Measurements from ENCODE around the gene HINT3.

Gene HINT3

DNA sequence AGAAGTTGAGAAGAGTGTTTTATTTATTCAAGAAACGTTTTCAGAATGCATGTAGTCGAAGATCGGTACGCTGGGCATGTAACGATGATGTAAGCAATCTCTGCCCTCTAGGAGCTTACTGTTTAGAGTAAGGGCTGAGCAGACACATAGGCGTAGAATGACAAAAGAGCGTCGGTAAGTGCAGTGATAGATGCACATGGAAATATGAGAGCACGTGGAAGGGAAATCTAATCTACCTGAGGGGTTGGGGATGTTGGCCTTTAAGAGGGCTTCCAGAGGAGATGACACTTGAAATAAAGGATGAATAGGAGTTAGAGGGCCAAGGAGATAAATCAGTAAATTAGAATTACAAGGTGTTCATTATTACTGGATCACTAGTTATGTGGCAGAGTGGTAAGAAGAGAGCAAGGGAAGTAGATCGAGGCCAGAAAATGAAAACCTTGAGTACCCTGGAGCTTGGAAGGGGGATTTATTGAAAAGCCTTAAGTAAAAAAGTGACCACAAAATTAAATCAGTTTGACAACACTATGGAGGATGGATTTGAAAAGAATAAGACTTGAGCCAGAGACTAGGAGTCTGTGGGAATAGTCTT lies 30.6 kb downstream of the HINT3 start:
- H2BK15ac ChIP-seq (replicated peaks; ENCODE audit: low read depth), result no peak overlapping the region
- peaks cover 46% of the 10 kb centered on the region for H3K79me2 ChIP-seq (ENCODE audit: control insufficient read depth, insufficient read depth, low read length)
- no peak overlapping the region for H4K8ac ChIP-seq (ENCODE audit: low read depth, low read length)
- no peak overlapping the region for H3K27ac ChIP-seq (ENCODE audit: low read depth, low read length)
- H3K27me3 ChIP-seq (ENCODE audit: insufficient read depth, low read length, poor library complexity), result no peaks in the 10 kb centered on the region
- H3K36me3 ChIP-seq (ENCODE audit: control insufficient read depth, insufficient read depth, low read length), result no peaks in the 10 kb centered on the region
- peak; percentile 57 for DNase-seq
- H3K4me3 ChIP-seq (ENCODE audit: low read length), result peak overlapping the region; percentile 94
- H4K5ac ChIP-seq (ENCODE audit: low read length), result no peak overlapping the region
- no peak overlapping the region for H3K18ac ChIP-seq (ENCODE audit: low read length)
- H3K4me2 ChIP-seq (ENCODE audit: low read length), result peak overlapping the region; percentile 85
- no CpG with 5 or more reads among the region's 10 CpGs for WGBS (ENCODE audit: extremely low coverage, insufficient coverage, low lambda C conversion rate)
- peak overlapping the region; percentile 96 for H3K9ac ChIP-seq (ENCODE audit: low read length)
- no peak overlapping the region for H2BK120ac ChIP-seq (ENCODE audit: low read depth, low read length)
- no peak overlapping the region for H3K23ac ChIP-seq (ENCODE audit: low read length)
- H2AK5ac ChIP-seq (ENCODE audit: low read length), result no peak overlapping the region
- H3K56ac ChIP-seq (ENCODE audit: low read length), result peak overlapping the region; percentile 99
- peaks cover 13% of the 10 kb centered on the region for H3K4me1 ChIP-seq (ENCODE audit: control insufficient read depth, low read depth, low read length)
- peaks cover 16% of the 10 kb centered on the region for H3K79me1 ChIP-seq (ENCODE audit: low read length)
- peak overlapping the region; percentile 19 for H2BK5ac ChIP-seq (ENCODE audit: low read length)
- H3K4ac ChIP-seq (ENCODE audit: low read depth, low read length), result no peak overlapping the region

GRCh38 chr6:125988280-125988679 lies 31.7 kb downstream of the HINT3 start:
- Histone ChIP-seq H3K4me2 (ENCODE audit: low read length) (no peak overlapping the region), H3K9ac (ENCODE audit: low read length) (no peak overlapping the region), H3K4me3 (ENCODE audit: low read length) (no peak overlapping the region)

DNA sequence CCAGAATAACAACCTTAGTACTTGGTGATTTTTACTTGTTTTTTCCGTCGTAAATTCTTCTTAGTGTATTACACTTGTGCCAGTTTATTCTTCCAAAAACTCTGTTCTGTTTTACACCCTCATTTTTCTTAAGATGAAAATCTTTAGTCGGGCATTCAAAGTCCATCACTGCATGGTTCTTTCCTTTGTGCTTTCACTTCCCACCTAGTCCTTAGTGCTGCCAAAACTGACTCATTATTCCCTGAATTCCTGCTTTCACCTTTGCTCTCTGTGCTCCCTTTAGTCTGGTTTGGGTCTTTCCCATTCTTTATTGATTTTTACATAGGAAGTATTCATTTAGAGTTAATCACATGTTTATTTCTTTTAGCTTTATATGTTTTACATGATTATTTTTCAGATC lies 33.1 kb downstream of the HINT3 start:
- WGBS (ENCODE audit: extremely low coverage, insufficient coverage, low lambda C conversion rate), result no CpG with 5 or more reads among the region's 3 CpGs
- Histone ChIP-seq H2AK5ac (ENCODE audit: low read length) (no peak overlapping the region), H3K4me1 (ENCODE audit: control insufficient read depth, low read depth, low read length) (peaks cover 13% of the 10 kb centered on the region)

More at GRCh38 chr6:125988280-125988679, 31.7 kb downstream of the HINT3 start:
- Histone ChIP-seq H4K5ac (ENCODE audit: low read length) (no peak overlapping the region), H3K79me2 (ENCODE audit: control insufficient read depth, insufficient read depth, low read length) (peaks cover 52% of the 10 kb centered on the region), H3K27ac (ENCODE audit: low read depth, low read length) (no peak overlapping the region), H2BK5ac (ENCODE audit: low read length) (no peak overlapping the region), H2AK5ac (ENCODE audit: low read length) (peak overlapping the region; percentile 23), H4K8ac (ENCODE audit: low read depth, low read length) (no peak overlapping the region), H3K4me1 (ENCODE audit: control insufficient read depth, low read depth, low read length) (peaks cover 13% of the 10 kb centered on the region), H2BK15ac (replicated peaks; ENCODE audit: low read depth) (no peak overlapping the region), H3K23ac (ENCODE audit: low read length) (peak overlapping the region; percentile 6), H2BK120ac (ENCODE audit: low read depth, low read length) (no peak overlapping the region), H3K4ac (ENCODE audit: low read depth, low read length) (no peak overlapping the region), H3K79me1 (ENCODE audit: low read length) (peaks cover 16% of the 10 kb centered on the region), H3K56ac (ENCODE audit: low read length) (no peak overlapping the region), H3K18ac (ENCODE audit: low read length) (no peak overlapping the region), H3K36me3 (ENCODE audit: control insufficient read depth, insufficient read depth, low read length) (no peaks in the 10 kb centered on the region), H3K27me3 (ENCODE audit: insufficient read depth, low read length, poor library complexity) (no peaks in the 10 kb centered on the region)
- no peak for DNase-seq

GRCh38 chr6:125991653-125992052 lies 35.1 kb downstream of the HINT3 start:
- Histone ChIP-seq H2BK15ac (replicated peaks; ENCODE audit: low read depth) (no peak overlapping the region), H3K36me3 (ENCODE audit: control insufficient read depth, insufficient read depth, low read length) (no peaks in the 10 kb centered on the region), H3K18ac (ENCODE audit: low read length) (no peak overlapping the region), H3K9ac (ENCODE audit: low read length) (no peak overlapping the region), H2AK5ac (ENCODE audit: low read length) (no peak overlapping the region), H3K56ac (ENCODE audit: low read length) (no peak overlapping the region), H4K8ac (ENCODE audit: low read depth, low read length) (no peak overlapping the region), H3K27ac (ENCODE audit: low read depth, low read length) (no peak overlapping the region), H3K4me3 (ENCODE audit: low read length) (no peak overlapping the region), H3K4me1 (ENCODE audit: control insufficient read depth, low read depth, low read length) (peaks cover 13% of the 10 kb centered on the region), H3K79me1 (ENCODE audit: low read length) (peaks cover 16% of the 10 kb centered on the region), H3K79me2 (ENCODE audit: control insufficient read depth, insufficient read depth, low read length) (peaks cover 50% of the 10 kb centered on the region), H3K4me2 (ENCODE audit: low read length) (no peak overlapping the region), H3K27me3 (ENCODE audit: insufficient read depth, low read length, poor library complexity) (no peaks in the 10 kb centered on the region), H4K5ac (ENCODE audit: low read length) (no peak overlapping the region), H2BK5ac (ENCODE audit: low read length) (no peak overlapping the region), H3K4ac (ENCODE audit: low read depth, low read length) (no peak overlapping the region), H3K23ac (ENCODE audit: low read length) (no peak overlapping the region), H2BK120ac (ENCODE audit: low read depth, low read length) (no peak overlapping the region)
- whole genome bisulfite sequencing (ENCODE audit: extremely low coverage, insufficient coverage, low lambda C conversion rate), result no CpG with 5 or more reads among the region's 1 CpG
- no peak for DNase-seq

More for the DNA sequence above, 33.1 kb downstream of the HINT3 start:
- Histone ChIP-seq H3K9ac (ENCODE audit: low read length) (no peak overlapping the region), H3K36me3 (ENCODE audit: control insufficient read depth, insufficient read depth, low read length) (no peaks in the 10 kb centered on the region), H3K56ac (ENCODE audit: low read length) (no peak overlapping the region), H3K23ac (ENCODE audit: low read length) (no peak overlapping the region), H3K18ac (ENCODE audit: low read length) (no peak overlapping the region), H3K4me3 (ENCODE audit: low read length) (no peak overlapping the region), H2BK15ac (replicated peaks; ENCODE audit: low read depth) (no peak overlapping the region), H3K27me3 (ENCODE audit: insufficient read depth, low read length, poor library complexity) (no peaks in the 10 kb centered on the region), H3K79me1 (ENCODE audit: low read length) (peaks cover 16% of the 10 kb centered on the region), H3K27ac (ENCODE audit: low read depth, low read length) (no peak overlapping the region), H2BK120ac (ENCODE audit: low read depth, low read length) (no peak overlapping the region), H2BK5ac (ENCODE audit: low read length) (no peak overlapping the region), H3K4ac (ENCODE audit: low read depth, low read length) (no peak overlapping the region), H4K5ac (ENCODE audit: low read length) (no peak overlapping the region), H3K79me2 (ENCODE audit: control insufficient read depth, insufficient read depth, low read length) (peaks cover 52% of the 10 kb centered on the region), H4K8ac (ENCODE audit: low read depth, low read length) (no peak overlapping the region), H3K4me2 (ENCODE audit: low read length) (no peak overlapping the region)
- DNase-seq, result peak; percentile 22

- H3K79me1 ChIP-seq (ENCODE audit: low read length), result peaks cover 2% of the 10 kb centered on the region
- no peak overlapping the region for H2BK120ac ChIP-seq (ENCODE audit: low read depth, low read length)
- H3K23ac ChIP-seq (ENCODE audit: low read length), result no peak overlapping the region
- no peaks in the 10 kb centered on the region for H3K4me1 ChIP-seq (ENCODE audit: control insufficient read depth, low read depth, low read length)
- H3K9ac ChIP-seq (ENCODE audit: low read length), result no peak overlapping the region
- H3K27me3 ChIP-seq (ENCODE audit: insufficient read depth, low read length, poor library complexity), result no peaks in the 10 kb centered on the region
- no peak overlapping the region for H3K18ac ChIP-seq (ENCODE audit: low read length)
- H4K5ac ChIP-seq (ENCODE audit: low read length), result no peak overlapping the region
- H3K4me3 ChIP-seq (ENCODE audit: low read length), result no peak overlapping the region
- H3K4me2 ChIP-seq (ENCODE audit: low read length), result no peak overlapping the region
- no CpG with 5 or more reads among the region's 5 CpGs for WGBS (ENCODE audit: extremely low coverage, insufficient coverage, low lambda C conversion rate)
- no peak for DNase-seq
- no peak overlapping the region for H3K4ac ChIP-seq (ENCODE audit: low read depth, low read length)
- H3K79me2 ChIP-seq (ENCODE audit: control insufficient read depth, insufficient read depth, low read length), result peaks cover 20% of the 10 kb centered on the region
- no peak overlapping the region for H3K27ac ChIP-seq (ENCODE audit: low read depth, low read length)
- H2BK5ac ChIP-seq (ENCODE audit: low read length), result no peak overlapping the region
- H2BK15ac ChIP-seq (replicated peaks; ENCODE audit: low read depth), result no peak overlapping the region
- H3K56ac ChIP-seq (ENCODE audit: low read length), result no peak overlapping the region
- no peak overlapping the region for H2AK5ac ChIP-seq (ENCODE audit: low read length)
- H3K36me3 ChIP-seq (ENCODE audit: control insufficient read depth, insufficient read depth, low read length), result no peaks in the 10 kb centered on the region
- no peak overlapping the region for H4K8ac ChIP-seq (ENCODE audit: low read depth, low read length)
Observed at GRCh38 chr6:125994670-125995488, 38.3 kb downstream of the HINT3 start.

Data from mesendoderm (in vitro differentiated cells).